DMS114 treated with DMSO at 0.1 percent for 48 hours (cell line): ENCODE results near the gene DUXB.

Source experiments
- DNase-seq: peaks from one replicate; lab custom pipeline; 2025; ENCODE audit not compliant: unreplicated experiment; lab: John Stamatoyannopoulos, UW

Gene DUXB

DNA sequence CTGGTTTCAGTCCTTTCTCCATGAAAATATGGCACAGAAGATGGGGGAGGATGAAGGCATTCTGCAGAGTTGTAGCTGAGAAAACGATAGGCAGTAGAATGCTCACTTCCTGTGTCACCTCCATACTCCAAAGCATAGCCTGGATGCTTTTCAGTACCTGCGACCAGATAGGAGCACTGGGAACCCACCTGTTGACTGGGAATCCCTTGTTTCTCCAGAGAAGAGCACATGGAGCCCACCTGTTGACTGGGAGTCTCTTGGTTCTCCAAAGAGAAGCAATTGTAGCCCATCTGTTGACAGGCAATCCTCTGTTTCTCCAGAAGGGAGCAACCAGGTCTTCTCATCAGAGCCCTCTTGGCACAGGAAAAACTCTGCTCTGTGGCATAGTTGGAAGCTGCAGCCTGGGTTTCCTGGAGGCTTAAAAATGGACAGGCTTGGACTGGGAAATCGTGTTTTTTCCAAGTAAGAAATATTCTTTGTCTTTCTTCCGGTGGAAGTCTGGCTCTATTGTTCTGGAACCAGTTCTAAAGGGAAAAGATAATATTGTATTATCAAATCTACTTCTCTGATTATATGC, 40.4 kb downstream of the DUXB start:
- DNase-seq = no peak

DNA sequence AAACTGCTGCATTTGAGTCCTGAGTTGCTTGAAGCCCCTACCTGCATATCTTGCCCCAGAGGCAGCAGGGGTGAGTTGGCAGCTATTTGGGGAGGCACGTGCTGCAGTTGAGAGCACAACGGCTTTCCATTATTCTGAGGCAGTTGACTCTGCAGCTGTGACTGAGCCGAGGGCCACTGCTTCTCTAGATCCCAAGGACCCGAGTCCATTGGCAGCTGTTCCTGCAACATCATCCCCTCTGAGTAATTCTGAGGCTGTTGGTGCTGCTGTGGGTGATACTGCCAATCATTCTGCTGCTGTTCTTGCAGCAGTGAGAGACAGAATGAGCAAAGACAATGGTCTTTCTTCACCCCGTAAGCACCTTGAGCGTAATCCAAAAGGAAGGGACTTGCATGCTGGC, 40.9 kb downstream of the DUXB start:
- DNase-seq = no peak

DNA sequence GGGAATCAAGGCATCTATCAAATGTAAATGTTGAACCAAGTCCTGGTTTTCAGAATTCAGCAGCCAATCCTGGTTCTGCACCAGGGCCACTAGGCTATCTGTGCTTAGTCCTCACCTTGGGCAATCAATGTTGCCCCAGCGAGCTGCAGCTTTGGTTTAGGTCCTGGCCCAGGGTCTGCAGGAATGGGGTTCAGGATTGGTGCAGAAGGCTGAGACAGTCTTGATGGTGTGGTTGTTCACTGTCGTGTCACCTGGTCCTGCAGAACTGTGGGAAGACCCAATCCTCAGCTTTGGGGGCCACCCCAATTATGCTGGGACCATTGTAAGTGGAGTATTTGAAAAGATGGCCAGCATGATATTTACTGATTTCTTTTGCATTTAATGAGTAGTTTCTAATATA, 43.1 kb downstream of the DUXB start:
- no peak for DNase-seq

DNA sequence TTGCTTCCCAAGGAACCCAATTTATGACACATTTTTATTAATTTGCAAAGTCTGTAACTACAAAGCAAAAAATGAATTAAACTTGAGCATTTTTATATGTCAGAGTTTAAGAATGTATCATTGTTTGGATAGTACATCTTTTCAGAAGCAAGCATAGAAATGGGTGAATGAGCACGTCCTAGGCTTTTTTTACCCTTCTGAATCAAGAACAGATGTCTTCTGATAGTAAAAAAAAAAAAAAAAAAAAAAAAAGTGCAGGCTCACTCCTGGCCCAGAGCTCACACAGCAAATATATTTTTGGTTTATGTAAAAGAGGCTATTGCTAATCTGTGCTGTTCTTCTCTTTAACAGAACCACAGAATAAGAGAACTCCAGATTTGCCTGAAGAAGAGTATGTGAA, 47.3 kb downstream of the DUXB start:
- no peak for DNase-seq

DNA sequence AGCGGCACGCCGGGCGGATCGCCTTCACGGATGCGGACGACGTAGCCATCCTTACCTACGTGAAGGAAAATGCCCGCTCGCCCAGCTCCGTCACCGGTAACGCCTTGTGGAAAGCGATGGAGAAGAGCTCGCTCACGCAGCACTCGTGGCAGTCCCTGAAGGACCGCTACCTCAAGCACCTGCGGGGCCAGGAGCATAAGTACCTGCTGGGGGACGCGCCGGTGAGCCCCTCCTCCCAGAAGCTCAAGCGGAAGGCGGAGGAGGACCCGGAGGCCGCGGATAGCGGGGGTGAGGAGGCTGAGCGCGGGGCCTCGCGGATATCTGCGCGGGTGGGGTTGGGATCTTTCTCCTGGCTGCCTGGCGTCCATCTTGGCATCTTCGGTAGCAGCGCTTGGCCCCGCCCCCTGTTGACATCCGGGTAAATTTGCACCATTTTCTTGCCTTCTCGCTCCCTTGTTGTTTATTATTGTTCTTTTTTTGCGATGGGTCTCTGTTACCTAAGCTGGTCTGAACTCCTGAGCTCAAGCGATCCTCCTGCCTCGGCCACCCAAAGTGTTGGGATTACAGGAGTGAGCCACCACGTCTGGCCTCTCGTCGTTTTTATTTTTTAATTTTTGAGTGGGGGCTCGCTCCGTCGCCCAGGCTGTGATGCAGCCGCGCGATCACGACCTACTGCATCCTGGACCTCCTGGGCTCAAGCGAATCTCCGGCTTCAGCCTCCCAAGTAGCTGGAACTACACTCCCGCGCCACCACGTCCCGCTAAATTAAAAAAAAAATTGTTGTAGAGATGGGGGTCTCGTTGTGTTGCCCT, 52.8 kb downstream of the DUXB start:
- DNase-seq = peak; percentile 84

DNA sequence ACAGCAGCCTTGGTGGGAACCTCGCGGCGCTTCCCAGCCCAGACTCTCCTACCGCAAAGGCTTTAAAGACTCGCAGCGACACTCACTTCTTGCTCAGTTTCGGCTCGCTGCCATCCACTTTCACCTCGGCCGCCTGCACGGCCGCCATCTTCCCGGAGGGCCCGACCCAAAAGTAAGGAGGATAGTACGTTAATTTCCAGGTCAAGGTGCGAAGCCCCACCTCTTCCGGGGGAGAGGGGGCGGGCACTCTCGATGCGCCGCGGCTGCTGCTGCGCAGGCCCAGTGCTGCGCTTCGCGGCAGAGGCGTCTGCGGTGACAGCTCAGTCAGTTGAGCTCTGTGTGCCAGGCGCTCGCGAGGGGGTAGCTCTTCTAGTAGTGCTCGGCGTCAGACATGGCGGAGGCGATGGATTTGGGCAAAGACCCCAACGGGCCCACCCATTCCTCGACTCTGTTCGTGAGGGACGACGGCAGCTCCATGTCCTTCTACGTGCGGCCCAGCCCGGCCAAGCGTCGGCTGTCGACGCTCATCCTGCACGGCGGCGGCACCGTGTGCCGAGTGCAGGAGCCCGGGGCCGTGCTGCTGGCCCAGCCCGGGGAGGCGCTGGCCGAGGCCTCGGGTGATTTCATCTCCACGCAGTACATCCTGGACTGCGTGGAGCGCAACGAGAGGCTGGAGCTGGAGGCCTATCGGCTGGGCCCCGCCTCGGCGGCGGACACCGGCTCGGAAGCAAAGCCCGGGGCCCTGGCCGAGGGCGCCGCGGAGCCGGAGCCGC, 53.6 kb downstream of the DUXB start, which contains the start of the genes KARS1 and TERF2IP:
Gene KARS1 (minus strand): TSS at position 174 of the 773 bp plus-strand sequence. CDS start 26 bp downstream, at position 148.
Gene TERF2IP (plus strand): TSS at position 282 of the 773 bp plus-strand sequence. CDS start 110 bp downstream, at position 392.
- DNase-seq = peak; percentile 90

DNA sequence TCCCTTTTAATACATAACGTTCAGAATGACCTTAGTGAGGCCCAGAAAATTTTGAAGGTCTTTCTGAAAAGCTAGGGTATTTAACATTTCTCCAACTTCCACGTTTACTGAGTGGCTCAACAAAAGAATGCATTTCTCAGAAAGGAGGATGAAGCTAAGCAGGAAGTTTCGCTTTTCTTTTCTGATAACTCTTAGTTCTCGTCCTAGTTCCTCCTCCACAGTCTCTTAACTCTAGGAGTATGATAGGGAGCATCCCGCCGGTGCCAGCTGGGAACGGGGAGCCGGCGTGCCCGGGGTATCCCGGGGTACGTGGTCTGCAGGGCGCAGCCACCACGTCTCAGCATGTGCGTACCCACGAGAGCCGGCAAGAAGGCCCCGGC, 54.2 kb downstream of the DUXB start:
- no peak for DNase-seq

DNA sequence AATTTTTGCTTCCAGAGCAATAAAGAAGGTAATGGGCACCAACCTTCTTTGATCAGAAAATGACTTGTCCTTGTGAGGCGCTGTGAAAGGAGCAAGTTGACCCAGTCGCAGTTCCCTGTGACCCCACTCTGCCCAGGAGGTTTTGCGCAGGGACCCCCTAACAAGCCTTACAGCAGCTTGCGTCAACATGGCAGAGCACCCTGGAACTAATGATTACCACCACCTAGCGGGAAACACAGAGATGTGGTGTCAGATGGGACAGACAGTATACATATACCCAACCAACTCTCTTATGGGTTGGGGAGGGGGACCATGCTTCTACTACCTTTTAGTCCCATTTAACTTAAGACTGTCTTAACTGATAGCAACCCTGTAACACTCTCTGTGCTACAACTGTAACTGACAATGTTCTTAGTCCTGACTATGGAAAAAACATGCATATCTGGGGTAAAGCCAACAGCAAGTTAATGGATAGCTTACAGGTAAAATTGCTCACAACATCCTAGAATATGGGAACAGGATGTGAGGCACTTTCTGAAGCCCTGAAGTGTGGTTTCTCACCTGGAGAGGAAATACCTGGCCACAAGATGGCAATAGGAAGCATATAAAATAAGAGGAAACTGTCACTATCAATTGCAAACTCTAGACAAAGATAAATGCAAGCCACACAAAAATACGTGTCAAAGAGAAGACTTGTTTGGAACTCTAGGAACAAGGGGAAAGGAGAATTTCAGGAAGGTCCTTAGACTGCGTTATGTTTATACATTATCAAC, 56.8 kb downstream of the DUXB start:
- DNase-seq = no peak
